Mesenchymal stem cell (in vitro differentiated cells and primary cell): ENCODE results near the gene ZNF366.

Experiments
- DNase-seq: peaks from one replicate; pipeline ENCODE4 v3.0.0-alpha.2; 2013
- H2AFZ ChIP-seq: one replicate; pipeline ENCODE4 v1.6.1; 2013; ENCODE audit warnings: low read depth, mild to moderate bottlenecking, control low read depth, inconsistent platforms, low read length, moderate library complexity
- H2AK5ac ChIP-seq: 2 replicates; pipeline ENCODE4 v1.6.1; 2013; ENCODE audit warnings: low read length, moderate library complexity, mild to moderate bottlenecking, inconsistent platforms; ENCODE audit not compliant: severe bottlenecking
- H2BK120ac ChIP-seq: one replicate; pipeline ENCODE4 v1.6.1; 2013; ENCODE audit warnings: low read depth, mild to moderate bottlenecking, inconsistent platforms, low read length, moderate library complexity
- H2BK12ac ChIP-seq, 2 experiments: one replicate each; pipeline ENCODE4 v1.6.1; 2013; ENCODE audit warnings: inconsistent platforms in 2 of 2, low read length in 2 of 2, mild to moderate bottlenecking in 2 of 2, moderate library complexity in 2 of 2, control low read depth in 1 of 2
- H2BK15ac ChIP-seq: one replicate; pipeline ENCODE4 v1.6.1; 2013; ENCODE audit warnings: mild to moderate bottlenecking, low read depth, inconsistent platforms; ENCODE audit not compliant: poor library complexity, severe bottlenecking
- H2BK5ac ChIP-seq: 2 replicates; pipeline ENCODE4 v1.6.1; 2013; ENCODE audit warnings: low read depth, mild to moderate bottlenecking, low read length, control low read depth, inconsistent platforms; ENCODE audit not compliant: poor library complexity, severe bottlenecking
- H3K14ac ChIP-seq, 2 experiments: one replicate each; pipeline ENCODE4 v1.6.1; 2013; ENCODE audit warnings: inconsistent platforms in 2 of 2, low read length in 2 of 2, control low read depth in 1 of 2, mild to moderate bottlenecking in 1 of 2, moderate library complexity in 1 of 2
- H3K18ac ChIP-seq, 2 experiments: one replicate each; pipeline ENCODE4 v1.6.1; 2013; ENCODE audit warnings: inconsistent platforms in 2 of 2, low read length in 2 of 2, control low read depth in 1 of 2, low read depth in 1 of 2, mild to moderate bottlenecking in 1 of 2
- H3K23ac ChIP-seq, 2 experiments: one replicate each; pipeline ENCODE4 v1.6.1; 2013; ENCODE audit warnings: inconsistent platforms in 2 of 2, low read length in 2 of 2, mild to moderate bottlenecking in 2 of 2, moderate library complexity in 2 of 2, control low read depth in 1 of 2
- H3K27ac ChIP-seq: 2 replicates; pipeline ENCODE4 v1.5.1; 2013; ENCODE audit warnings: mild to moderate bottlenecking, moderate library complexity, low read length, control low read depth, inconsistent platforms; ENCODE audit not compliant: poor library complexity, severe bottlenecking
- H3K27me3 ChIP-seq, 2 experiments: 2 replicates each; pipeline versions ENCODE4 v1.6.1 to v1.7.0; 2013; ENCODE audit warnings: low read length in 2 of 2, mild to moderate bottlenecking in 2 of 2, moderate library complexity in 2 of 2, control low read depth in 1 of 2, inconsistent platforms in 1 of 2; ENCODE audit not compliant: control insufficient read depth in 1 of 2, insufficient read depth in 1 of 2
- H3K36me3 ChIP-seq, 2 experiments: 2 replicates each; pipeline versions ENCODE4 v1.6.1 to v1.7.0; 2013; ENCODE audit warnings: low read length in 2 of 2, control low read depth in 1 of 2, inconsistent platforms in 1 of 2, low read depth in 1 of 2, mild to moderate bottlenecking in 1 of 2; ENCODE audit not compliant: insufficient read depth in 2 of 2, control insufficient read depth in 1 of 2
- H3K4ac ChIP-seq, 2 experiments: one replicate each; pipeline ENCODE4 v1.6.1; 2013; ENCODE audit warnings: inconsistent platforms in 2 of 2, low read length in 2 of 2, mild to moderate bottlenecking in 2 of 2, moderate library complexity in 2 of 2, control low read depth in 1 of 2, low read depth in 1 of 2
- H3K4me1 ChIP-seq: 2 replicates; pipeline ENCODE4 v1.6.1; 2013; ENCODE audit warnings: low read depth, low read length, control low read depth; ENCODE audit not compliant: control insufficient read depth, insufficient read depth
- H3K4me2 ChIP-seq: 2 replicates; pipeline ENCODE4 v1.6.1; 2013; ENCODE audit warnings: low read length, mild to moderate bottlenecking, inconsistent platforms; ENCODE audit not compliant: poor library complexity, severe bottlenecking
- H3K4me3 ChIP-seq, 2 experiments: 2 replicates each; pipeline versions ENCODE4 v1.5.1 to v1.7.0; 2013; ENCODE audit warnings: low read length in 2 of 2, mild to moderate bottlenecking in 2 of 2, control low read depth in 1 of 2, low read depth in 1 of 2; ENCODE audit not compliant: insufficient read depth in 1 of 2
- H3K79me1 ChIP-seq: replicated peaks from 2 replicates; pipeline ENCODE4 v1.6.1; 2013; ENCODE audit warnings: mild to moderate bottlenecking, control low read depth, low read length, inconsistent platforms; ENCODE audit not compliant: poor library complexity, severe bottlenecking
- H3K9ac ChIP-seq: 2 replicates; pipeline ENCODE4 v1.7.0; 2013; ENCODE audit warnings: mild to moderate bottlenecking, low read length, moderate library complexity
- H3K9me3 ChIP-seq: 2 replicates; pipeline ENCODE4 v1.7.0; 2013; ENCODE audit warnings: mild to moderate bottlenecking, low read length; ENCODE audit not compliant: control insufficient read depth
- H4K8ac ChIP-seq: one replicate; pipeline ENCODE4 v1.6.1; 2013; ENCODE audit warnings: inconsistent platforms, mild to moderate bottlenecking, low read length, moderate library complexity
- H4K91ac ChIP-seq: one replicate; pipeline ENCODE4 v1.6.1; 2013; ENCODE audit warnings: mild to moderate bottlenecking, low read length, inconsistent platforms
- WGBS: methylation state at CpG from one replicate; pipeline ENCODE4 v1.1.7; 2013; ENCODE audit warnings: mixed read lengths; 5-methylcytosine and 5-hydroxymethylcytosine counted together

Gene ZNF366

GRCh38 chr5:72436796-72437471 lies 70.3 kb downstream of the ZNF366 start:
- Histone ChIP-seq H3K9me3 (no peaks in the 10 kb centered on the region), H3K18ac (no peak overlapping the region), H2BK12ac (no peak overlapping the region), H3K23ac (no peak overlapping the region), H2AFZ (no peak overlapping the region), H4K8ac (no peak overlapping the region), H2BK5ac (no peak overlapping the region), H2AK5ac (no peak overlapping the region), H3K4me2 (no peak overlapping the region), H3K27me3 (no peaks in the 10 kb centered on the region), H3K4me1 (peaks cover 2% of the 10 kb centered on the region), H3K36me3 (no peaks in the 10 kb centered on the region), H3K4me3 (no peak overlapping the region), H3K27ac (no peak overlapping the region), H3K4ac (no peak overlapping the region), H3K14ac (no peak overlapping the region), H2BK120ac (no peak overlapping the region), H2BK15ac (no peak overlapping the region), H3K79me1 (no peaks in the 10 kb centered on the region), H4K91ac (no peak overlapping the region), H3K9ac (no peak overlapping the region)
- DNase-seq: no peak
- WGBS: 90% methylated on average over 2 of the region's 3 CpGs

- Histone ChIP-seq H2BK120ac (no peak overlapping the region), H2BK5ac (no peak overlapping the region), H3K79me1 (no peaks in the 10 kb centered on the region), H3K4me2 (no peak overlapping the region), H3K4me3 (no peak overlapping the region), H2BK12ac (no peak overlapping the region), H3K9me3 (no peaks in the 10 kb centered on the region), H3K23ac (no peak overlapping the region), H4K91ac (no peak overlapping the region), H3K27me3 (no peaks in the 10 kb centered on the region), H3K4ac (no peak overlapping the region), H3K14ac (no peak overlapping the region), H3K4me1 (no peaks in the 10 kb centered on the region), H4K8ac (no peak overlapping the region), H3K36me3 (no peaks in the 10 kb centered on the region), H2AFZ (no peak overlapping the region), H3K27ac (no peak overlapping the region), H2AK5ac (no peak overlapping the region), H3K9ac (no peak overlapping the region), H2BK15ac (no peak overlapping the region), H3K18ac (no peak overlapping the region)
- DNase-seq: no peak
- 64% methylated on average over 2 of the region's 3 CpGs for WGBS
These were observed 72.3 kb downstream of the ZNF366 start for GRCh38 chr5:72434781-72435437.

- H3K27ac ChIP-seq: no peak overlapping the region
- no peak overlapping the region for H3K4me3 ChIP-seq
- no peak for DNase-seq
- no peak overlapping the region for H4K91ac ChIP-seq
- H2AK5ac ChIP-seq: no peak overlapping the region
- no peak overlapping the region for H4K8ac ChIP-seq
- WGBS: 90% methylated on average over 4 of the region's 5 CpGs
- no peak overlapping the region for H3K4ac ChIP-seq
- H3K4me1 ChIP-seq: no peaks in the 10 kb centered on the region
- no peak overlapping the region for H2BK15ac ChIP-seq
- no peak overlapping the region for H3K9ac ChIP-seq
- H3K4me2 ChIP-seq: no peak overlapping the region
- no peak overlapping the region for H3K18ac ChIP-seq
- no peak overlapping the region for H3K14ac ChIP-seq
- H2AFZ ChIP-seq: no peak overlapping the region
- H3K27me3 ChIP-seq: no peaks in the 10 kb centered on the region
- H3K36me3 ChIP-seq: no peaks in the 10 kb centered on the region
- no peak overlapping the region for H2BK12ac ChIP-seq
- no peaks in the 10 kb centered on the region for H3K9me3 ChIP-seq
- H2BK5ac ChIP-seq: no peak overlapping the region
- H3K79me1 ChIP-seq: no peaks in the 10 kb centered on the region
- no peak overlapping the region for H3K23ac ChIP-seq
- H2BK120ac ChIP-seq: no peak overlapping the region
These were observed 73.0 kb downstream of the ZNF366 start for GRCh38 chr5:72434056-72434780.

GRCh38 chr5:72433522-72433921 lies 73.7 kb downstream of the ZNF366 start:
- no peak overlapping the region for H3K9ac ChIP-seq
- no peak overlapping the region for H3K18ac ChIP-seq
- no peak for DNase-seq
- H3K4me2 ChIP-seq: no peak overlapping the region
- H3K79me1 ChIP-seq: no peaks in the 10 kb centered on the region
- H3K36me3 ChIP-seq: no peaks in the 10 kb centered on the region
- H4K8ac ChIP-seq: no peak overlapping the region
- H3K4ac ChIP-seq: no peak overlapping the region
- H2AK5ac ChIP-seq: no peak overlapping the region
- no peak overlapping the region for H2BK15ac ChIP-seq
- H2AFZ ChIP-seq: no peak overlapping the region
- H3K27me3 ChIP-seq: no peaks in the 10 kb centered on the region
- no peaks in the 10 kb centered on the region for H3K9me3 ChIP-seq
- no peak overlapping the region for H3K4me3 ChIP-seq
- no peaks in the 10 kb centered on the region for H3K4me1 ChIP-seq
- no peak overlapping the region for H3K23ac ChIP-seq
- H2BK12ac ChIP-seq: no peak overlapping the region
- no peak overlapping the region for H3K14ac ChIP-seq
- H4K91ac ChIP-seq: no peak overlapping the region
- no peak overlapping the region for H3K27ac ChIP-seq
- no peak overlapping the region for H2BK120ac ChIP-seq
- H2BK5ac ChIP-seq: no peak overlapping the region
- WGBS: 67% methylated on average over 1 of the region's 1 CpG
